Liver (tissue), 9 donors: Measurements from ENCODE around the gene FNIP1. TPM values are rescaled to one million over a fixed set of nuclear protein-coding genes. Genes with fewer than 3 reads are reported as not detected.
A peak's percentile ranks its signal among the peaks of the same experiment; 100 is the strongest.

ENCODE experiments used
- DNase-seq: peaks from one replicate; pipeline ENCODE4 v3.0.0-alpha.2; 2017; ENCODE audit warnings: low spot score
- H3K27ac ChIP-seq, 2 donors: one replicate each; pipeline ENCODE4 v1.7.0; 2013; ENCODE audit warnings: inconsistent platforms in 2 of 2, low read length in 2 of 2, control low read depth in 1 of 2, low read depth in 1 of 2, mild to moderate bottlenecking in 1 of 2
- H3K27me3 ChIP-seq, 4 donors: one replicate each; pipeline versions ENCODE4 v1.6.1 to v1.7.0; 2013; ENCODE audit warnings: low read length in 3 of 4, inconsistent platforms in 1 of 4, mild to moderate bottlenecking in 1 of 4, moderate library complexity in 1 of 4; ENCODE audit not compliant: control insufficient read depth in 4 of 4, insufficient read depth in 4 of 4
- H3K36me3 ChIP-seq, 4 donors: one replicate each; pipeline versions ENCODE4 v1.6.1 to v1.7.0; 2013; ENCODE audit warnings: low read length in 3 of 4, mild to moderate bottlenecking in 3 of 4, low read depth in 1 of 4, moderate library complexity in 1 of 4; ENCODE audit not compliant: control insufficient read depth in 4 of 4, insufficient read depth in 3 of 4
- H3K4me1 ChIP-seq, 4 donors: one replicate each; pipeline versions ENCODE4 v1.6.1 to v1.7.0; 2013; ENCODE audit warnings: low read length in 3 of 4, mild to moderate bottlenecking in 3 of 4, moderate library complexity in 1 of 4; ENCODE audit not compliant: control insufficient read depth in 4 of 4, insufficient read depth in 4 of 4
- H3K4me3 ChIP-seq, 3 donors: one replicate each; pipeline versions ENCODE4 v1.6.1 to v1.7.0; 2013; ENCODE audit warnings: low read length in 3 of 3, control low read depth in 1 of 3, low read depth in 1 of 3, mild to moderate bottlenecking in 1 of 3
- H3K9ac ChIP-seq, 2 donors: one replicate each; pipeline ENCODE4 v1.7.0; 2013; ENCODE audit warnings: low read length in 2 of 2, mild to moderate bottlenecking in 2 of 2, moderate library complexity in 2 of 2, control low read depth in 1 of 2, low read depth in 1 of 2
- H3K9me3 ChIP-seq, 4 donors: one replicate each; pipeline versions ENCODE4 v1.6.1 to v1.7.0; 2013; ENCODE audit warnings: low read length in 3 of 4; ENCODE audit not compliant: control insufficient read depth in 4 of 4
- EGR1 ChIP-seq, 2 donors: IDR thresholded peaks; 2 replicates each; pipeline ENCODE4 v1.6.1; 2016 to 2018; ENCODE audit warnings: antibody characterized with exemption in 2 of 2, low read depth in 2 of 2
- FOXA2 ChIP-seq: IDR thresholded peaks from 2 replicates; pipeline ENCODE4 v1.6.1; 2016; ENCODE audit warnings: antibody characterized with exemption
- GABPA ChIP-seq, 2 donors: IDR thresholded peaks in 1 of 2; conservative IDR thresholded peaks in 1 of 2; 2 replicates each; pipeline ENCODE4 v1.6.1; 2016; ENCODE audit warnings: antibody characterized with exemption in 2 of 2, mild to moderate bottlenecking in 1 of 2, moderate library complexity in 1 of 2
- HNF4A ChIP-seq, 2 donors: conservative IDR thresholded peaks; 2 replicates each; pipeline ENCODE4 v1.6.1; 2016; ENCODE audit warnings: antibody characterized with exemption in 2 of 2, mild to moderate bottlenecking in 2 of 2
- NR2F2 ChIP-seq: IDR thresholded peaks from 2 replicates; pipeline ENCODE4 v1.6.1; 2016; ENCODE audit warnings: antibody characterized with exemption
- RAD21 ChIP-seq, 2 donors: IDR thresholded peaks; 2 replicates each; pipeline ENCODE4 v1.6.1; 2016; ENCODE audit warnings: antibody characterized with exemption in 2 of 2, mild to moderate bottlenecking in 2 of 2
- SP1 ChIP-seq: IDR thresholded peaks from 2 replicates; pipeline ENCODE4 v1.6.1; 2018; ENCODE audit warnings: antibody characterized with exemption, mild to moderate bottlenecking
- WGBS: extraction: QIAGEN DNeasy Blood & Tissue Kit; methylation state at CpG from one replicate; pipeline ENCODE4 v1.1.7; 2013; 5-methylcytosine and 5-hydroxymethylcytosine counted together
- polyA plus RNA-seq, 2 donors: library from polyadenylated mRNA; stranded (reverse) in 1 of 2; unstranded in 1 of 2; fragments of 200-250 nt in 1 of 2; fragments of >200 nt in 1 of 2; fragmentation: Nextera tagmentation in 1 of 2; extraction: Ambion mirVana in 1 of 2; gene quantifications; one replicate each; pipeline versions ENCODE4 v1.2.1 to v1.2.3, GENCODE V29; 2013 to 2015
- total RNA-seq, 2 donors: library from RNA; depleted of rRNA; stranded (reverse); fragments of >200 nt; gene quantifications; one replicate each; pipeline ENCODE4 v1.2.3, GENCODE V29; 2014
- TF ChIP-seq, protein P1 (sequence below): fragments of 150-350 bp; IDR thresholded peaks from 2 replicates; pipeline ENCODE4 v1.5.1; 2017; ENCODE audit warnings: improper control_type of control experiment, low read depth, low read length; ENCODE audit not compliant: missing input control
- TF ChIP-seq, protein P2 (sequence below): IDR thresholded peaks from 2 replicates; pipeline ENCODE4 v1.6.1; 2016; ENCODE audit warnings: antibody characterized with exemption, mild to moderate bottlenecking
- TF ChIP-seq, protein P3 (sequence below): IDR thresholded peaks from 2 replicates; pipeline ENCODE4 v1.6.1; 2016; ENCODE audit warnings: antibody characterized with exemption
- donor health status: healthy.
- donor health status: healthy.
- donor health status: healthy.
- donor health status: healthy.
- donor health status: healthy.

Gene FNIP1
- total and polyA plus RNA-seq, 4 donors = 3.7 to 34.0 (median 13.8) TPM

GRCh38 chr5:131649161-131649560, 147.7 kb downstream of the FNIP1 start:
- Histone ChIP-seq H3K36me3 (peaks cover 5 to 28% (median 17%) of the 10 kb centered on the region in 4 donors), H3K4me3 (no peak overlapping the region), H3K9me3 (no peaks in the 10 kb centered on the region), H3K4me1 (peaks cover 0 to 12% (median 5%) of the 10 kb centered on the region in 4 donors), H3K27ac (no peak overlapping the region), H3K27me3 (no peaks in the 10 kb centered on the region), H3K9ac (no peak overlapping the region)
- DNase-seq = no peak
- TF ChIP-seq EGR1 (IDR thresholded peaks at IDR 0.05; ENCODE audit: low read depth in 2 of 2) = no peak
- 96% methylated on average over 3 of the region's 3 CpGs for WGBS

GRCh38 chr5:131647048-131647769, 149.6 kb downstream of the FNIP1 start:
- Histone ChIP-seq H3K27ac (no peak overlapping the region), H3K36me3 (peaks cover 7 to 28% (median 17%) of the 10 kb centered on the region in 4 donors), H3K4me3 (no peak overlapping the region), H3K27me3 (no peaks in the 10 kb centered on the region), H3K9me3 (no peaks in the 10 kb centered on the region), H3K4me1 (peaks cover 0 to 10% (median 3%) of the 10 kb centered on the region in 4 donors), H3K9ac (peak overlapping the region in 1 of 2 donors; percentile 24)
- DNase-seq = no peak
- 63% methylated on average over 10 of the region's 10 CpGs for WGBS
- no peak for TF ChIP-seq SP1
- TF ChIP-seq, protein P1, sequence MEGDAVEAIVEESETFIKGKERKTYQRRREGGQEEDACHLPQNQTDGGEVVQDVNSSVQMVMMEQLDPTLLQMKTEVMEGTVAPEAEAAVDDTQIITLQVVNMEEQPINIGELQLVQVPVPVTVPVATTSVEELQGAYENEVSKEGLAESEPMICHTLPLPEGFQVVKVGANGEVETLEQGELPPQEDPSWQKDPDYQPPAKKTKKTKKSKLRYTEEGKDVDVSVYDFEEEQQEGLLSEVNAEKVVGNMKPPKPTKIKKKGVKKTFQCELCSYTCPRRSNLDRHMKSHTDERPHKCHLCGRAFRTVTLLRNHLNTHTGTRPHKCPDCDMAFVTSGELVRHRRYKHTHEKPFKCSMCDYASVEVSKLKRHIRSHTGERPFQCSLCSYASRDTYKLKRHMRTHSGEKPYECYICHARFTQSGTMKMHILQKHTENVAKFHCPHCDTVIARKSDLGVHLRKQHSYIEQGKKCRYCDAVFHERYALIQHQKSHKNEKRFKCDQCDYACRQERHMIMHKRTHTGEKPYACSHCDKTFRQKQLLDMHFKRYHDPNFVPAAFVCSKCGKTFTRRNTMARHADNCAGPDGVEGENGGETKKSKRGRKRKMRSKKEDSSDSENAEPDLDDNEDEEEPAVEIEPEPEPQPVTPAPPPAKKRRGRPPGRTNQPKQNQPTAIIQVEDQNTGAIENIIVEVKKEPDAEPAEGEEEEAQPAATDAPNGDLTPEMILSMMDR = no peak
- TF ChIP-seq, protein P2, sequence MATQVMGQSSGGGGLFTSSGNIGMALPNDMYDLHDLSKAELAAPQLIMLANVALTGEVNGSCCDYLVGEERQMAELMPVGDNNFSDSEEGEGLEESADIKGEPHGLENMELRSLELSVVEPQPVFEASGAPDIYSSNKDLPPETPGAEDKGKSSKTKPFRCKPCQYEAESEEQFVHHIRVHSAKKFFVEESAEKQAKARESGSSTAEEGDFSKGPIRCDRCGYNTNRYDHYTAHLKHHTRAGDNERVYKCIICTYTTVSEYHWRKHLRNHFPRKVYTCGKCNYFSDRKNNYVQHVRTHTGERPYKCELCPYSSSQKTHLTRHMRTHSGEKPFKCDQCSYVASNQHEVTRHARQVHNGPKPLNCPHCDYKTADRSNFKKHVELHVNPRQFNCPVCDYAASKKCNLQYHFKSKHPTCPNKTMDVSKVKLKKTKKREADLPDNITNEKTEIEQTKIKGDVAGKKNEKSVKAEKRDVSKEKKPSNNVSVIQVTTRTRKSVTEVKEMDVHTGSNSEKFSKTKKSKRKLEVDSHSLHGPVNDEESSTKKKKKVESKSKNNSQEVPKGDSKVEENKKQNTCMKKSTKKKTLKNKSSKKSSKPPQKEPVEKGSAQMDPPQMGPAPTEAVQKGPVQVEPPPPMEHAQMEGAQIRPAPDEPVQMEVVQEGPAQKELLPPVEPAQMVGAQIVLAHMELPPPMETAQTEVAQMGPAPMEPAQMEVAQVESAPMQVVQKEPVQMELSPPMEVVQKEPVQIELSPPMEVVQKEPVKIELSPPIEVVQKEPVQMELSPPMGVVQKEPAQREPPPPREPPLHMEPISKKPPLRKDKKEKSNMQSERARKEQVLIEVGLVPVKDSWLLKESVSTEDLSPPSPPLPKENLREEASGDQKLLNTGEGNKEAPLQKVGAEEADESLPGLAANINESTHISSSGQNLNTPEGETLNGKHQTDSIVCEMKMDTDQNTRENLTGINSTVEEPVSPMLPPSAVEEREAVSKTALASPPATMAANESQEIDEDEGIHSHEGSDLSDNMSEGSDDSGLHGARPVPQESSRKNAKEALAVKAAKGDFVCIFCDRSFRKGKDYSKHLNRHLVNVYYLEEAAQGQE = no peak
- no peak for TF ChIP-seq NR2F2
- TF ChIP-seq RAD21 (IDR thresholded peaks at IDR 0.05) = no peak
- TF ChIP-seq, protein P3, sequence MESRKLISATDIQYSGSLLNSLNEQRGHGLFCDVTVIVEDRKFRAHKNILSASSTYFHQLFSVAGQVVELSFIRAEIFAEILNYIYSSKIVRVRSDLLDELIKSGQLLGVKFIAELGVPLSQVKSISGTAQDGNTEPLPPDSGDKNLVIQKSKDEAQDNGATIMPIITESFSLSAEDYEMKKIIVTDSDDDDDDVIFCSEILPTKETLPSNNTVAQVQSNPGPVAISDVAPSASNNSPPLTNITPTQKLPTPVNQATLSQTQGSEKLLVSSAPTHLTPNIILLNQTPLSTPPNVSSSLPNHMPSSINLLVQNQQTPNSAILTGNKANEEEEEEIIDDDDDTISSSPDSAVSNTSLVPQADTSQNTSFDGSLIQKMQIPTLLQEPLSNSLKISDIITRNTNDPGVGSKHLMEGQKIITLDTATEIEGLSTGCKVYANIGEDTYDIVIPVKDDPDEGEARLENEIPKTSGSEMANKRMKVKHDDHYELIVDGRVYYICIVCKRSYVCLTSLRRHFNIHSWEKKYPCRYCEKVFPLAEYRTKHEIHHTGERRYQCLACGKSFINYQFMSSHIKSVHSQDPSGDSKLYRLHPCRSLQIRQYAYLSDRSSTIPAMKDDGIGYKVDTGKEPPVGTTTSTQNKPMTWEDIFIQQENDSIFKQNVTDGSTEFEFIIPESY = no peak
- no peak for TF ChIP-seq FOXA2
- no peak for TF ChIP-seq HNF4A (conservative IDR thresholded peaks at IDR 0.05)
- no peak for TF ChIP-seq GABPA (IDR thresholded peaks at IDR 0.05 in 1 of 2, conservative IDR thresholded peaks at IDR 0.05 in 1 of 2)
